Activated T-helper 17 cell treated with anti-CD3 and anti-CD28 coated beads, Interleukin-2, amount 50 U/mL, for 72 hours (primary cell): Measurements from ENCODE around the gene GSTM1. TPM values are rescaled to one million over a fixed set of nuclear protein-coding genes. Genes with fewer than 3 reads are reported as not detected.
"Not testable (repeated sequence)": the region's sequence is repeated elsewhere in the genome, so short reads cannot be mapped to it uniquely, and the experiment has no call there.

Experiments used
- ATAC-seq: fragments of 150-1000 bp; cut with Tn5 transposase; replicated peaks from 2 replicates; pipeline ENCODE4 v1.10.0; 2021; ENCODE audit warnings: mild to moderate bottlenecking, moderate library complexity
- H3K27ac Mint-ChIP-seq: one replicate; pipeline ENCODE4 v1.8.0; 2022; ENCODE audit warnings: mixed read lengths
- H3K27me3 Mint-ChIP-seq: one replicate; pipeline ENCODE4 v1.8.0; 2022; ENCODE audit warnings: mixed read lengths
- H3K36me3 Mint-ChIP-seq: one replicate; pipeline ENCODE4 v1.8.0; 2022; ENCODE audit warnings: low read depth, mild to moderate bottlenecking, mixed read lengths
- H3K4me1 Mint-ChIP-seq: one replicate; pipeline ENCODE4 v1.8.0; 2022; ENCODE audit warnings: mixed read lengths
- H3K4me3 Mint-ChIP-seq: one replicate; pipeline ENCODE4 v1.8.0; 2022; ENCODE audit warnings: mild to moderate bottlenecking, mixed read lengths
- H3K9me3 Mint-ChIP-seq: one replicate; pipeline ENCODE4 v1.8.0; 2022; ENCODE audit warnings: mixed read lengths
- total RNA-seq, 2 donors: library from RNA; stranded (reverse); gene quantifications; one replicate each; pipeline ENCODE4 v1.2.3, GENCODE V29; 2022

The GSTM1 gene
- total RNA-seq, 2 donors from 2014 or later: 86.5 TPM; not detected in 1

DNA sequence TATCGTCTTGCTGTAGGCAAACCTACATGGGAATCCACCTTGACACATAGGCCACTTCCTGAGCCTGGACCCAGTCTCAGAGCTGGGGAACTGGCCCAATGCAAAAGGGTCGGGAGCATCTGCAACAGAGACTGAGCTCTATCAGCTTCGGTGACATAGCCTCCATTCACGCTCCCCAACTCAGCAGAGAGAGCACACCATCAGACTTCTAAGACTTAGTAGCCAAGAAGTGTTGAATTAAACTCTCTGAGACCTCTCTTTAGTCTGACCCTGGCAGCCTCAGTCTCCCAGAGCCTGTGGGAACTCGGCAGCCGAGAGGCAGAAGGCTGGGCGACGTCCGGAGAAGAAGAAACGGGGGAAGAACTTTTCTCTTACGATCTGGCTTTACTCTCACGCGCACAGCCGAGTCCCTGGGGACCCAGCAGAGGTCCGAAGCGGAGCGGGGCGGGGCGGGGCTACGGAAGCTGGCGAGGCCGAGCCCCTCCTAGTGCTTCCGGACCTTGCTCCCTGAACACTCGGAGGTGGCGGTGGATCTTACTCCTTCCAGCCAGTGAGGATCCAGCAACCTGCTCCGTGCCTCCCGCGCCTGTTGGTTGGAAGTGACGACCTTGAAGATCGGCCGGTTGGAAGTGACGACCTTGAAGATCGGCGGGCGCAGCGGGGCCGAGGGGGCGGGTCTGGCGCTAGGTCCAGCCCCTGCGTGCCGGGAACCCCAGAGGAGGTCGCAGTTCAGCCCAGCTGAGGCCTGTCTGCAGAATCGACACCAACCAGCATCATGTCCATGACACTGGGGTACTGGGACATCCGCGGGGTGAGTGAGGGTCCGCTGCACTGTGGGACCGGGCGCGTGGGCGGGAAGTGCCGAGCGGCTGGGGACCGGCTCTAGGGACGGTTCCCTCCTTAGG, 31.8 kb upstream of the GSTM1 start, which contains the start of gene GSTM4:
Gene GSTM4 (plus strand): TSS at position 485 of the 905 bp plus-strand sequence. CDS start 291 bp downstream, at position 776.
- Mint-ChIP-seq H3K4me3 (peak within 1 kb of the TSS; percentile 91), H3K9me3 (no peaks in the 10 kb centered on the region), H3K27me3 (peaks cover 4% of the 10 kb centered on the region), H3K36me3 (no peaks in the 10 kb centered on the region), H3K27ac (peak within 1 kb of the TSS; percentile 91), H3K4me1 (peaks cover 5% of the 10 kb centered on the region)
- ATAC-seq: peak; percentile 94

DNA sequence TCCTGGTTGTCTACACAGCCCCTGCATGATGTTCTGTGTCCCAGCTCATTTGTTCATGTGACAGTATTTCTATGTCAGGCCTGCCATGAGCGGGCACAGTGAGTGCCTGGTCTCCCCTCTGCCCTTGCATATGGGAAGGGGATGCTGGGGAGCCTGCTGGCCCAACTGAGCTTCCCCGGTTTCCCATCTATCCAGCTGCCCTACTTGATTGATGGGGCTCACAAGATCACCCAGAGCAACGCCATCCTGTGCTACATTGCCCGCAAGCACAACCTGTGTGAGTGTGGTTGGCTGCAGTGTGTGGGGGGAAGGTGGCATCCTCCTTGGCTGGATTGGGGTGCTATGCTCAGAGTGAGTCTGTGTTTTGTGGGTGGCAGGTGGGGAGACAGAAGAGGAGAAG, 30.2 kb upstream of the GSTM1 start:
- H3K4me1 Mint-ChIP-seq: peaks cover 5% of the 10 kb centered on the region
- H3K4me3 Mint-ChIP-seq: peak overlapping the region; percentile 91
- no peak overlapping the region for H3K27ac Mint-ChIP-seq

DNA sequence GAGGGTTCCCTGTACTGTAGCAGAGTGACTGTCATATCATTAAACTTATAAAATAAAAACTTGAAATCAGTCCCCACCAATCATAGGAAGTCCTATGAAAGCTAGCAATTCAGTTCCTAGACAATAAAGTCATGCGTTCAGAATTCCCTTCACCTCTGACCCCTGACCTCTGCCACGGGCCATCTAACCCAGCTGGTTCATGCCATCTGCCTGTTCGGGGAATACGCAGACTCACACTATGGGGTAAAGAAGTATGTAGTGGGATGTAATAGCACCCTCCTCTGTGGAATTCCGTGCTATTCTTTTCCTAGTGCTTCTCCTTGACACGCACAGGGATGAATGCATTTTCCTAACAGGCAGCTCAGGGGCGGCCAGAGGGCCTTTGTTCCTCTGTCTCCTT, 29.6 kb upstream of the GSTM1 start:
- Mint-ChIP-seq H3K27me3 (no peaks in the 10 kb centered on the region), H3K4me1 (peaks cover 5% of the 10 kb centered on the region), H3K27ac (no peak overlapping the region), H3K36me3 (no peaks in the 10 kb centered on the region), H3K4me3 (peak overlapping the region; percentile 91), H3K9me3 (no peaks in the 10 kb centered on the region)
- no peak for ATAC-seq

More for the DNA sequence above, 30.2 kb upstream of the GSTM1 start:
- no peaks in the 10 kb centered on the region for H3K9me3 Mint-ChIP-seq
- H3K36me3 Mint-ChIP-seq: no peaks in the 10 kb centered on the region
- H3K27me3 Mint-ChIP-seq: no peaks in the 10 kb centered on the region
- no peak for ATAC-seq

DNA sequence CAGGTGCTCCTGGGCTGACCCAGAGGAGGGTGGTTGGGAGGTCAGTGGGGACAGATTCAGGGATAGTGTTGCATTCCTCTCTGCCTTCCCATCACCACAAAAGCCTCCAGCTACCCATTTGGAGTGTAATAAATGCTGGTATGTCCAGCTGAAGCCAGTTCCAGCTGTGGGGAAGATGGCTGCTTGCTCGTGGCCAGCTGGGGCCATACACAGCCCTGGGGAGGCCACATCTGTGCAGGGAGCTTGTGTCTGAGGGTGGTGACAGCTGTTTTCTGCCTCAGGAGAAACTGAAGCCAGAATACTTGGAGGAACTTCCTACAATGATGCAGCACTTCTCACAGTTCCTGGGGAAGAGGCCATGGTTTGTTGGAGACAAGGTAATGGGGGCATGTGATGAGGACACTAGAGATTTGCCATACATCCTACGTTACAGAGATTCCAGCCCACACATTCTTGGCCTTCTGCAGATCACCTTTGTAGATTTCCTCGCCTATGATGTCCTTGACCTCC, 29.0 kb upstream of the GSTM1 start:
- ATAC-seq: no peak
- Mint-ChIP-seq H3K9me3 (no peaks in the 10 kb centered on the region), H3K36me3 (no peaks in the 10 kb centered on the region), H3K27me3 (no peaks in the 10 kb centered on the region), H3K4me1 (peaks cover 5% of the 10 kb centered on the region), H3K4me3 (no peak overlapping the region), H3K27ac (no peak overlapping the region)

DNA sequence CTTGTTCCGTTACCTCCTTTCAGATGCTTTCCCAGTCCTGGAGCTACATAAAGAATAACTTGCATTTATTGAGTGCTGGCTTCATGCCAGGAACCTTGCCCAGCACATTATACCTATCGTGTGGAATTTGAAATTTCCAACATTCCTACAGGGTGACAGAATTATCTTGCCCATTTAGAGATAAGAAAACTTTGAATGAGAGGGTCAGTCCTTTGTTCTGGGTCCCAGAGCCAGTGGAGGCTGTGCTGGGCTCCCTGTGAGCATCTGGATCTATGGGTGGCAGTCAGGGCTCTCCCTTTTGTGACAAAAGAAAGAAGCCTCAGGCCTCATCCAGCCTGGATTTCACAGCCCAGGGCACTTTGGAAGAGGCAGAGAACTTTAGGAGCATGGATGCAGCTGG, 28.5 kb upstream of the GSTM1 start:
- no peak for ATAC-seq
- no peak overlapping the region for H3K4me3 Mint-ChIP-seq
- H3K4me1 Mint-ChIP-seq: peaks cover 5% of the 10 kb centered on the region

DNA sequence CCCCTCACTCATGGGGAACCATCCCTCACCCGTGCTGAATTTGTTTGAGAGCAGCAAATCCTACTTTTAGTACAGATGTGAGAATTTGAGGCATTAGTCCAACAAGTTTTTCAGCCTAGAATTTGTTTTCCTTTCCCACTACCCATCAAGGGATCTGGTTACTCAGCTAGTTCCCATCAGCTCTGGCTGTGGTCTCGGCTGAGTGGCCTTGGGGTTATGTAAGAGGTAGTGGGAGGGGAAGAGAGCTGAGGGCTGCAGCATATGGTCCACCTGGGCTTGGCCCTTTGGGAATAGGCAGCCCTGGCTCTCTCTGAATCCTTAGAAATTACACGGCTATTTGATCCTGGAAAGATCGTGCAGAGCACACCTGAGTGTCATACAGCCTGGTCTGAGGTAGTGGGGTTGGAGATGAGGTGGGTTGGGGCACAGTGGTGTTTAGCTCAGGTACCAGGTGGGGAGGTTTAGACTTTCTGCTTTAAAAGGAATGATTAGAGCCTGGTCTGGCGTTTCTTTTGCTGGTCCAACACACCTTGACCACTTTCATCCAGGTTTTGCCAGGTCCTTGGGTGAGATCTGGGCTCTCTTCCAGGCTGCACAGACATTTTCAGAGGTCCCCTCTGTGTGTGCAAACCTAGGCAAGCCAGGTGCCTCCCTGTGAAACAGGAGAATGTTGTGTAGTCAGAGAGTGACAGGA, 27.5 kb upstream of the GSTM1 start:
- no peaks in the 10 kb centered on the region for H3K9me3 Mint-ChIP-seq
- H3K4me3 Mint-ChIP-seq: no peak overlapping the region
- ATAC-seq: no peak
- no peaks in the 10 kb centered on the region for H3K4me1 Mint-ChIP-seq
- H3K27ac Mint-ChIP-seq: no peak overlapping the region
- H3K36me3 Mint-ChIP-seq: no peaks in the 10 kb centered on the region
- H3K27me3 Mint-ChIP-seq: no peaks in the 10 kb centered on the region

More for the DNA sequence above, 28.5 kb upstream of the GSTM1 start:
- H3K27ac Mint-ChIP-seq: no peak overlapping the region
- no peaks in the 10 kb centered on the region for H3K27me3 Mint-ChIP-seq
- H3K9me3 Mint-ChIP-seq: no peaks in the 10 kb centered on the region
- H3K36me3 Mint-ChIP-seq: no peaks in the 10 kb centered on the region

DNA sequence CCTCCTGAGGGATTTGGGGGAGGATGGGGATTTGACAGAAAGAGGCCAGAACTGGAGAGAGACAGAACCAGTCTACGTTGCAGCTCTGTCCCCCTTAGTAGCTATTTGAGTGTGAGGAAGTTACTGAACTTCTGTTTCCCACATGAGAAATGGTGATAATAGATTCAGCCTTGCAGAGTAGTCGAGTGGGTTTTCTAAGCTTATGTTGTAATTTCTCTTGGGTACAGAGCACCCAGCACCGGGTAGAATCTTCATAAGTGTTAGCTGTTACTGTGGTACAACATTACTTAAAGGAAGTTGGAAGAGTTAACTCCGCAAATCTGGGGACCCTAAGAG, 27.0 kb upstream of the GSTM1 start:
- not testable (repeated sequence) for H3K4me1 Mint-ChIP-seq, ATAC-seq, H3K4me3 Mint-ChIP-seq, H3K9me3 Mint-ChIP-seq, H3K27ac Mint-ChIP-seq, H3K36me3 Mint-ChIP-seq, H3K27me3 Mint-ChIP-seq

DNA sequence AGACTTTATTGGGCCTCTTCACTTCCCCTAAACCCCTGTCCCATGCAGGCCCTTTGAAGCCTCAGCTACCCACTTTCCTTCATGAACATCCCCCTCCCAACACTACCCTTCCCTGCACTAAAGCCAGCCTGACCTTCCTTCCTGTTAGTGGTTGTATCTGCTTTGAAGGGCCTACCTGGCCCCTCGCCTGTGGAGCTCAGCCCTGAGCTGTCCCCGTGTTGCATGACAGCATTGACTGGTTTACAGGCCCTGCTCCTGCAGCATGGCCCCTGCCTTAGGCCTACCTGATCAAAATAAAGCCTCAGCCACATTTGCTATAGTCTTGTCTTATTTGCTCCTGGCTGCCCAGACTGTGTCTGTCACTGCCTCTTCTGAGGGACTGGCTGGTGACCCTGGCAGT, 26.2 kb upstream of the GSTM1 start:
- Mint-ChIP-seq H3K9me3 (no peaks in the 10 kb centered on the region), H3K4me3 (no peak overlapping the region), H3K27me3 (no peaks in the 10 kb centered on the region), H3K4me1 (no peaks in the 10 kb centered on the region), H3K36me3 (no peaks in the 10 kb centered on the region), H3K27ac (peak overlapping the region; percentile 21)
- ATAC-seq: no peak

DNA sequence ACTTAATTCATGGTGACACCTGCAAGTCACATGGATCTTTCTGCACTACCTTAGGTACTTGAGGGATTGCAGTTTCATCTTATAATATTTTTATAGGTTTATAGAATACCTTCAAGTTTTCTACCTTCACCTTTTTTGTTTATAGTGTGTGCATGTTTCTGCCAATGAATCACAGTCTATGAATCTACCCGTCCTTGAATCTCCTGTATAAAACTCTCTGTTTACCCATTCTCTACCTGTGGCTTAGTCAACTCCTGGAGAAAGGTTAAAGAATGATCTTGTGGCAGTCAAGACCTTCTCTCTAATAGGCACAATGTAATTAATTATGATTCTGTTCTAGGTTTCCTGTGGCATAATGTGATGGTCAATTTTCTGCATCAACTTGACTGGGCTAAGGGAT, 22.9 kb upstream of the GSTM1 start:
- no peak overlapping the region for H3K4me3 Mint-ChIP-seq
- H3K36me3 Mint-ChIP-seq: no peaks in the 10 kb centered on the region
- H3K27ac Mint-ChIP-seq: no peak overlapping the region
- H3K4me1 Mint-ChIP-seq: peaks cover 6% of the 10 kb centered on the region
- no peaks in the 10 kb centered on the region for H3K9me3 Mint-ChIP-seq
- H3K27me3 Mint-ChIP-seq: no peaks in the 10 kb centered on the region
- no peak for ATAC-seq

DNA sequence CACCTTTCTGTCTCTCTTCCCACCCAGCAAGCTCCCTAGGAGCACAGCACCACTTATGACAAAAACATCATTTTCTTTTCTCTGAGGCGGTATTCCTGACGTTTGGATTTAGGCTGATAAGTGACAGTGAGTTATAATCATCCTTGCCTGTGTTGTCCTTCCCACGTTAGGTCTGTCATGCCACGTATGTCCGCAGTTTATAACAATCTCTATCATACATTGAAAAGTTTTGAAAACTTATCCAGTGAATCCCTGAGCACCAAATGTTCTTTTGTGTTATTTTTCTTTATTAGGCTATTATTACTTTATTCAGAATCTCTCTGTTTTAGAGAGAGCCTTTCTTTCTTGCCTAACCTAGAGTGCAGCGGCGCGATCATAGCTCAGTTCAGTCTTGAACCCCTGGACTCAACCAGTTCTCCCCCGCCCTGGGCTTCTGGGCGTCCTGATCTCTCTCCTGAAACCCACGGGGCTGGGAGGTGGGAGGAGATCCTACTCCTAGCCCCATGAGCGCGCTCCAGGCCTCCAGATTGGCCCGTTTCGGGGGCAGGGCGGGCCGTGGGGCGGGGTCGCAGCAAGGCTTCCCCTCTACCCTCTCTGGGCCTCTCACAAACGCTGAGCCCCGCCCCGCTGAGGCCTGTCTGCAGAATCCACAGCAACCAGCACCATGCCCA, 20.0 kb upstream of the GSTM1 start, which contains the start of gene GSTM2:
Gene GSTM2 (plus strand): TSS at position 606 of the 671 bp plus-strand sequence. CDS start 59 bp downstream, at position 665.
- H3K36me3 Mint-ChIP-seq: no peaks in the 10 kb centered on the region
- peaks cover 7% of the 10 kb centered on the region for H3K4me1 Mint-ChIP-seq
- ATAC-seq: peak; percentile 99
- H3K27me3 Mint-ChIP-seq: no peaks in the 10 kb centered on the region
- peak within 1 kb of the TSS; percentile 26 for H3K27ac Mint-ChIP-seq
- peak within 1 kb of the TSS; percentile 65 for H3K4me3 Mint-ChIP-seq
- H3K9me3 Mint-ChIP-seq: no peaks in the 10 kb centered on the region

DNA sequence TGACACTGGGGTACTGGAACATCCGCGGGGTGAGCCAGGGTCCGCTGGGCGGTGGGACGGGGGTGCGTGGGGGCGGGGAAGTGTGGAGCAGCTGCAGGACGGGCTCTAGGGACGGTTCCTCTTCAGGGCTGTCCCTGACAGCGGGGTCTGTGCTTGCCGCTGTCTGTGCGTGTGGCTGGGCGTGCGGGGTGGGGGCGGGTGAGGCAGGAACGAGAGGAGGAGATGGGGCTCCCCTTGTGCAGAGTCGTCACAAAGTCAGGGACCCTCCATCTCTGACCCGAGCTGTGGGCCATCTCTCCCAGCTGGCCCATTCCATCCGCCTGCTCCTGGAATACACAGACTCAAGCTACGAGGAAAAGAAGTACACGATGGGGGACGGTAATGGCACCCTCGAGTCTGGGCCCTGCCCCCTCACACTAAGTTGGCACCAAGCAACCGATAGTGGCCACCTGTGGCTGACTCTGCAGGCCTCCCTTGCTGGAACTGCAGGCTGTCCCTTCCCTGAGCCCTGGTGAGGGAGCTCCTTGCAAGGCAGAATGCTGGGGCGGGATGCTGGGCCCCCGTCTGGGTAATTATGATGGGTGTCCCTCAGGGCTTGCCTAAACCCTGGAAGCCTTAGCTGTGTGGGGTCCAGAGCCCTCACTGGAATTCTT, 19.4 kb upstream of the GSTM1 start:
- peak overlapping the region; percentile 26 for H3K27ac Mint-ChIP-seq
- peaks cover 7% of the 10 kb centered on the region for H3K4me1 Mint-ChIP-seq
- no peaks in the 10 kb centered on the region for H3K9me3 Mint-ChIP-seq
- H3K27me3 Mint-ChIP-seq: no peaks in the 10 kb centered on the region
- peak overlapping the region; percentile 65 for H3K4me3 Mint-ChIP-seq
- H3K36me3 Mint-ChIP-seq: no peaks in the 10 kb centered on the region
- no peak for ATAC-seq

DNA sequence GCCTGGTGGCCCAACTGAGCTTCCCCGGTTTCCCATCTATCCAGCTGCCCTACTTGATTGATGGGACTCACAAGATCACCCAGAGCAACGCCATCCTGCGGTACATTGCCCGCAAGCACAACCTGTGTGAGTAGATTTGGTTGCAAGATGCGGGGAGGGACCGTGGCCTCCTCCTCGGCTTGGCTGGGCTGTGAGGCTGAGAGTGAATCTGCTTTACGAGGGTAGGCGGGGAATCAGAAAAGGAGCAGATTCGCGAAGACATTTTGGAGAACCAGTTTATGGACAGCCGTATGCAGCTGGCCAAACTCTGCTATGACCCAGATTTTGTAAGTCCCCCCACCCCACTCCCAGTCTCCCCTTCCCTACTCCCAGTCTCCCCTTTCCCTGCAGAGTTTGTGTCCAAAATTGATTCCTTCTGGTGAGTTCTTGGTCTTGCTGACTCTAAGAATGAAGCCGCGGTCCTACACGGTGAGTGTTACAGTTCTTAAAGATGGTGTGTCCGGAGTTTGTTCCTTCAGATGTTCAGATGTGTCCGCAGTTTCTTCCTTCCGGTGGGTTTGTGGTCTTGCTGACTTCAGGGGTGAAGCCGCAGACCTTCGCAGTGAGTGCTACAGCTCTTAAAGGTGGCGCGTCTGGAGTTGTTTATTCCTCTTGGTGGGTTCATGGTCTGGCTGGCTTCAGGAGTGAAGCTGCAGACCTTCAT, 18.2 kb upstream of the GSTM1 start:
- Mint-ChIP-seq H3K27me3 (no peaks in the 10 kb centered on the region), H3K9me3 (no peaks in the 10 kb centered on the region), H3K4me1 (peaks cover 7% of the 10 kb centered on the region), H3K4me3 (peak overlapping the region; percentile 65), H3K27ac (no peak overlapping the region), H3K36me3 (no peaks in the 10 kb centered on the region)
- no peak for ATAC-seq

DNA sequence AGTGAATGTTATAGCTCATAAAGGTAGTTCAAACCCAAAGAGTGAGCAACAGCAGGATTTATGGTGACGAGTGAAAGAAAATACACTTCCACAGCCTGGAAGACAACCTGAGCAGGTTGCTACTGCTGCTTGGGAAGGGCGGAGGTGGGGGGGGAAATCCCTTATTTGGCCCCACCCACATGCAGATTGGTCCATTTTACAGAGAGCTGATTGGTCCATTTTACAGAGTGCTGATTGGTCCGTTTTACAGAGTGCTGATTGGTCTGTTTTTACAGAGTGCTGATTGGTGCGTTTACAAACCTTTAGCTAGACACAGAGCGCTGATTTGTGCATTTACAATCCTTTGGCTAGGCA, 17.7 kb upstream of the GSTM1 start:
- not testable (repeated sequence) for H3K4me1 Mint-ChIP-seq, H3K9me3 Mint-ChIP-seq, H3K36me3 Mint-ChIP-seq, H3K27me3 Mint-ChIP-seq, ATAC-seq, H3K27ac Mint-ChIP-seq
- H3K4me3 Mint-ChIP-seq: peak overlapping the region; percentile 65
